ENCODE measurements around the gene BCO2.

BCO2 gene

DNA sequence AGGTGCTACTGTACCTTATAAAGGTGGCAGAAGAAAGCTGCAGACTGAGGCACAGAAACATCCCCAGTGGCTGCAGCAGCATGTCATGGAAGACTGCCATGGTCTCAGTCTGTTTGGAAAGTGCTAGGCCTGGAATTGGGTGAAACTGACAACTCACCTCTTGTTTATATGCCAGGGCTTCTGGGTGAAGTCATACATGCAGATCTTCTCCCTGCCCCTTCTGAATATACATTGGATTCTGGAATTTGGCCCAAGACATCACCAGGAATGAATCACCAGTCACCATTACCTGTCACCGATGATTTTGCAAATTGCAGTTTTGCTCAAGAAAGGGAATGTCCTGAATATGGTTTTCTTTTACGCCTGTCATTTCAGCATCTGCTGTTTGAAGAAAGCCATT, 85.2 kb downstream of the BCO2 start, which contains the start of gene PLET1:
Gene PLET1 (minus strand): TSS at position 371 of the 400 bp plus-strand sequence. CDS start 271 bp downstream, at position 100.
- H3K27me3 ChIP-seq (ENCODE audit: control insufficient read depth in 5 of 5, insufficient read depth in 4 of 5, low read length in 5 of 5) = no peaks in the 10 kb centered on the region
- H3K27ac ChIP-seq (ENCODE audit: low read depth, low read length) = no peak within 1 kb of the TSS
- H3K9ac ChIP-seq (ENCODE audit: low read length in 5 of 5) = no peak within 1 kb of the TSS
- H3K4me1 ChIP-seq (ENCODE audit: control insufficient read depth in 5 of 5, insufficient read depth in 5 of 5, low read length in 5 of 5) = no peaks in the 10 kb centered on the region
- H3K9me3 ChIP-seq (ENCODE audit: control insufficient read depth in 5 of 5, low read length in 5 of 5) = no peaks in the 10 kb centered on the region
- no peak within 1 kb of the TSS for H3K4me3 ChIP-seq (ENCODE audit: low read depth in 1 of 5, low read length in 5 of 5)
- peaks cover 0 to 6% (median 0%) of the 10 kb centered on the region in 5 donors for H3K36me3 ChIP-seq (ENCODE audit: control insufficient read depth in 5 of 5, insufficient read depth in 5 of 5, low read length in 5 of 5)

GRCh38 chr11:112265659-112266409, 90.5 kb downstream of the BCO2 start:
- Histone ChIP-seq H3K36me3 (ENCODE audit: control insufficient read depth in 5 of 5, insufficient read depth in 5 of 5, low read length in 5 of 5) (peaks cover 0 to 3% (median 0%) of the 10 kb centered on the region in 5 donors), H3K27me3 (ENCODE audit: control insufficient read depth in 5 of 5, insufficient read depth in 4 of 5, low read length in 5 of 5) (no peaks in the 10 kb centered on the region), H3K9me3 (ENCODE audit: control insufficient read depth in 5 of 5, low read length in 5 of 5) (no peaks in the 10 kb centered on the region), H3K4me1 (ENCODE audit: control insufficient read depth in 5 of 5, insufficient read depth in 5 of 5, low read length in 5 of 5) (peaks cover 0 to 4% (median 0%) of the 10 kb centered on the region in 5 donors), H3K4me3 (ENCODE audit: low read depth in 1 of 5, low read length in 5 of 5) (no peak overlapping the region), H3K27ac (ENCODE audit: low read depth, low read length) (no peak overlapping the region), H3K9ac (ENCODE audit: low read length in 5 of 5) (no peak overlapping the region)

- H3K9ac ChIP-seq (ENCODE audit: low read length in 5 of 5) = no peak overlapping the region
- peaks cover 0 to 2% (median 0%) of the 10 kb centered on the region in 5 donors for H3K36me3 ChIP-seq (ENCODE audit: control insufficient read depth in 5 of 5, insufficient read depth in 5 of 5, low read length in 5 of 5)
- H3K9me3 ChIP-seq (ENCODE audit: control insufficient read depth in 5 of 5, low read length in 5 of 5) = no peaks in the 10 kb centered on the region
- no peak overlapping the region for H3K27ac ChIP-seq (ENCODE audit: low read depth, low read length)
- H3K4me1 ChIP-seq (ENCODE audit: control insufficient read depth in 5 of 5, insufficient read depth in 5 of 5, low read length in 5 of 5) = peaks cover 0 to 4% (median 0%) of the 10 kb centered on the region in 5 donors
- H3K27me3 ChIP-seq (ENCODE audit: control insufficient read depth in 5 of 5, insufficient read depth in 4 of 5, low read length in 5 of 5) = no peaks in the 10 kb centered on the region
- no peak overlapping the region for H3K4me3 ChIP-seq (ENCODE audit: low read depth in 1 of 5, low read length in 5 of 5)
Observed at GRCh38 chr11:112266410-112266778, 91.1 kb downstream of the BCO2 start.

DNA sequence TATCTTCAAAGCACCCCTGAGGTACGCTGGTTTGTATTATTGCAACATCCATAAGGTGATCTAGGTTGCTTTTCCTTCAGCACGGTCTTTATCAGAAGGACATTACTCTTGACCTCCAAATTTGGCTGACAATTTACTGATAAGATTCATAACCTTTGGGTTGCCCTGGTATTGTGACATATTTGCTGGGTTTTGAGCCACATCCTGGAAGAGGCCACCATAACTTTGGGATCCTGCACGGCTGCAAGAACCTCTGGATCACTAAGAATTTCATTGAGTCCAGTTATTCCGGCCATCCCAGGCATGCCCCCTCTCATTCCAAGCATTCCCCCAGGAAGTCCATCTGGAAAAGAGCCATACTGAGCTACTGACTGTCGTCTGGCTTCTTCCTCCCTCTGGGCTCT, 91.9 kb downstream of the BCO2 start:
- Histone ChIP-seq H3K27me3 (ENCODE audit: control insufficient read depth in 5 of 5, insufficient read depth in 4 of 5, low read length in 5 of 5) (no peaks in the 10 kb centered on the region), H3K4me1 (ENCODE audit: control insufficient read depth in 5 of 5, insufficient read depth in 5 of 5, low read length in 5 of 5) (peaks cover 0 to 4% (median 0%) of the 10 kb centered on the region in 5 donors), H3K9ac (ENCODE audit: low read length in 5 of 5) (no peak overlapping the region), H3K36me3 (ENCODE audit: control insufficient read depth in 5 of 5, insufficient read depth in 5 of 5, low read length in 5 of 5) (peaks cover 0 to 2% (median 0%) of the 10 kb centered on the region in 5 donors), H3K27ac (ENCODE audit: low read depth, low read length) (no peak overlapping the region), H3K4me3 (ENCODE audit: low read depth in 1 of 5, low read length in 5 of 5) (no peak overlapping the region), H3K9me3 (ENCODE audit: control insufficient read depth in 5 of 5, low read length in 5 of 5) (no peaks in the 10 kb centered on the region)

DNA sequence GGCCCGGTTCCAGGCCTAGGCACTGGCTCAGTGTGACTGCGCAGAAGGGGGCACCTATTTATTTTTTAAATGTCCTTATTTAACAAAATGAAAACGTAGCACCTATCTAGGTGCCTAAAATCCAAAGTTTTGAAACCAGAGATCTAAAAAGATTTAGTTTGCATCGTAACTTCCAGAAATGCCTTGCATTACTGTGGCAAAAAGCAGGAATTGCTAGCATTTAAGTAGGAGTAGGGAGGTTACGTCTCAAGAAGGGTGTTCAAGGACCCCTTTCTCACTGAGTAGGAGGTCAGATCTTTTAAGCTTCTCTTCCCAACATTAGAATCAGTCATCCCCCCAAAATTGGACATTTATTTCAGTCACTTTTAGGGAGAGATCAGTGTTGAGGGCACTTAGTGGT, 93.1 kb downstream of the BCO2 start:
- no peaks in the 10 kb centered on the region for H3K9me3 ChIP-seq (ENCODE audit: control insufficient read depth in 5 of 5, low read length in 5 of 5)
- H3K27me3 ChIP-seq (ENCODE audit: control insufficient read depth in 5 of 5, insufficient read depth in 4 of 5, low read length in 5 of 5) = no peaks in the 10 kb centered on the region
- H3K9ac ChIP-seq (ENCODE audit: low read length in 5 of 5) = no peak overlapping the region
- no peak overlapping the region for H3K4me3 ChIP-seq (ENCODE audit: low read depth in 1 of 5, low read length in 5 of 5)
- H3K4me1 ChIP-seq (ENCODE audit: control insufficient read depth in 5 of 5, insufficient read depth in 5 of 5, low read length in 5 of 5) = peaks cover 0 to 4% (median 0%) of the 10 kb centered on the region in 5 donors
- no peak overlapping the region for H3K27ac ChIP-seq (ENCODE audit: low read depth, low read length)
- H3K36me3 ChIP-seq (ENCODE audit: control insufficient read depth in 5 of 5, insufficient read depth in 5 of 5, low read length in 5 of 5) = peaks cover 0 to 2% (median 0%) of the 10 kb centered on the region in 5 donors
